GM21825 (cell line): Measurements from ENCODE around the gene PGPEP1.
"Not testable (repeated sequence)": the region's sequence is repeated elsewhere in the genome, so short reads cannot be mapped to it uniquely, and the experiment has no call there.

Source experiments
- ATAC-seq: cut with Tn5 transposase; IDR thresholded peaks from one replicate; pipeline ENCODE4 v1.9.1; 2021; ENCODE audit warnings: mild to moderate bottlenecking, moderate library complexity; ENCODE audit not compliant: unreplicated experiment

The PGPEP1 gene

GRCh38 chr19:18389726-18390064 is 49.3 kb downstream of the PGPEP1 start:
- ATAC-seq: no peak

- ATAC-seq: no peak
These were observed 49.9 kb downstream of the PGPEP1 start for GRCh38 chr19:18390065-18390907.

- ATAC-seq: no peak
These were observed 51.2 kb downstream of the PGPEP1 start for GRCh38 chr19:18391509-18392075.

GRCh38 chr19:18392417-18392816 is 52.0 kb downstream of the PGPEP1 start:
- no peak for ATAC-seq

- ATAC-seq: no peak
These were observed 52.5 kb downstream of the PGPEP1 start for GRCh38 chr19:18392926-18393325.

- no peak for ATAC-seq
These were observed 53.4 kb downstream of the PGPEP1 start for GRCh38 chr19:18393836-18394235.

- no peak for ATAC-seq
These were observed 56.3 kb downstream of the PGPEP1 start for GRCh38 chr19:18396471-18397241.

GRCh38 chr19:18397242-18398202 is 57.1 kb downstream of the PGPEP1 start, which contains the start of gene LRRC25:
TSS of gene LRRC25 (minus strand) at chr19:18397622. CDS start at chr19:18396963, 659 bp downstream.
- peak; percentile 48 for ATAC-seq

GRCh38 chr19:18399008-18399407 is 58.6 kb downstream of the PGPEP1 start:
- ATAC-seq: no peak

- no peak for ATAC-seq
These were observed 61.2 kb downstream of the PGPEP1 start for GRCh38 chr19:18401580-18402112.

GRCh38 chr19:18402455-18403248 is 62.3 kb downstream of the PGPEP1 start:
- not testable (repeated sequence) for ATAC-seq

- not testable (repeated sequence) for ATAC-seq
These were observed 65.4 kb downstream of the PGPEP1 start for GRCh38 chr19:18405754-18406153.

- ATAC-seq: no peak
These were observed 66.4 kb downstream of the PGPEP1 start for GRCh38 chr19:18406749-18407148.

- ATAC-seq: peak; percentile 82
These were observed 67.7 kb downstream of the PGPEP1 start for GRCh38 chr19:18408053-18408476.

- ATAC-seq: no peak
These were observed 72.3 kb downstream of the PGPEP1 start for GRCh38 chr19:18412610-18413239.

GRCh38 chr19:18414504-18415177 is 74.2 kb downstream of the PGPEP1 start:
- ATAC-seq: no peak

GRCh38 chr19:18415178-18415867 is 74.9 kb downstream of the PGPEP1 start:
- no peak for ATAC-seq

- no peak for ATAC-seq
These were observed 76.4 kb downstream of the PGPEP1 start for GRCh38 chr19:18416778-18417249.
